H9 (cell line): Measurements from ENCODE around the gene DAPK2. TPM values are rescaled to one million over a fixed set of nuclear protein-coding genes. Genes with fewer than 3 reads are reported as not detected.

ENCODE experiments used
- DNase-seq: peaks from one replicate; pipeline ENCODE4 v3.0.0-alpha.2; 2017
- H2AFZ ChIP-seq: one replicate; pipeline ENCODE4 v1.6.1; 2013; ENCODE audit warnings: mild to moderate bottlenecking, low read length, control low read depth, moderate library complexity
- H2AK5ac ChIP-seq: 2 replicates; pipeline ENCODE4 v1.6.1; 2013; ENCODE audit warnings: low read length, control low read depth, mixed read lengths; ENCODE audit not compliant: insufficient read length
- H2BK120ac ChIP-seq: one replicate; pipeline ENCODE4 v1.6.1; 2013; ENCODE audit warnings: low read depth, mild to moderate bottlenecking, low read length, control low read depth, inconsistent platforms; ENCODE audit not compliant: poor library complexity, severe bottlenecking
- H2BK12ac ChIP-seq: 2 replicates; pipeline ENCODE4 v1.6.1; 2013; ENCODE audit warnings: low read length, control low read depth, mixed read lengths, low read depth; ENCODE audit not compliant: insufficient read length
- H2BK15ac ChIP-seq: 2 replicates; pipeline ENCODE4 v1.6.1; 2013; ENCODE audit warnings: low read depth, low read length, control low read depth
- H2BK20ac ChIP-seq: one replicate; pipeline ENCODE4 v1.6.1; 2013; ENCODE audit warnings: low read depth, mild to moderate bottlenecking, low read length, control low read depth, inconsistent platforms; ENCODE audit not compliant: poor library complexity, severe bottlenecking
- H2BK5ac ChIP-seq: 2 replicates; pipeline ENCODE4 v1.6.1; 2013; ENCODE audit warnings: low read length, control low read depth, mixed read lengths; ENCODE audit not compliant: insufficient read length
- H3K14ac ChIP-seq: 2 replicates; pipeline ENCODE4 v1.6.1; 2013; ENCODE audit warnings: low read length, control low read depth; ENCODE audit not compliant: insufficient read depth
- H3K18ac ChIP-seq: 2 replicates; pipeline ENCODE4 v1.6.1; 2013; ENCODE audit warnings: low read depth, mild to moderate bottlenecking, mixed read lengths, low read length, control low read depth; ENCODE audit not compliant: insufficient read length
- H3K23ac ChIP-seq: 2 replicates; pipeline ENCODE4 v1.6.1; 2013; ENCODE audit warnings: low read length, control low read depth, mixed read lengths, low read depth; ENCODE audit not compliant: insufficient read length
- H3K23me2 ChIP-seq: 2 replicates; pipeline ENCODE4 v1.6.1; 2013; ENCODE audit warnings: low read depth, mild to moderate bottlenecking, mixed read lengths, low read length, control low read depth; ENCODE audit not compliant: insufficient read length, poor library complexity, severe bottlenecking
- H3K27ac ChIP-seq: 2 replicates; pipeline ENCODE4 v1.5.1; 2013; ENCODE audit warnings: low read length, control low read depth, mixed read lengths, low read depth; ENCODE audit not compliant: insufficient read length
- H3K27me3 ChIP-seq: 2 replicates; pipeline ENCODE4 v1.6.1; 2013; ENCODE audit warnings: low read length, control low read depth, inconsistent platforms; ENCODE audit not compliant: insufficient read depth
- H3K4ac ChIP-seq: 2 replicates; pipeline ENCODE4 v1.6.1; 2013; ENCODE audit warnings: low read depth, mild to moderate bottlenecking, control low read depth, inconsistent platforms, low read length, moderate library complexity
- H3K4me1 ChIP-seq: 2 replicates; pipeline ENCODE4 v1.6.1; 2013; ENCODE audit warnings: low read length, control low read depth, inconsistent platforms; ENCODE audit not compliant: insufficient read depth
- H3K4me2 ChIP-seq: 2 replicates; pipeline ENCODE4 v1.6.1; 2013; ENCODE audit warnings: low read length, control low read depth, mixed read lengths; ENCODE audit not compliant: insufficient read length, insufficient read depth
- H3K56ac ChIP-seq: 2 replicates; pipeline ENCODE4 v1.6.1; 2013; ENCODE audit warnings: low read depth, mild to moderate bottlenecking, mixed read lengths, low read length, control low read depth; ENCODE audit not compliant: insufficient read length
- H3K79me1 ChIP-seq: 2 replicates; pipeline ENCODE4 v1.6.1; 2013; ENCODE audit warnings: low read depth, mild to moderate bottlenecking, moderate library complexity, low read length, control low read depth, inconsistent platforms; ENCODE audit not compliant: insufficient read depth, poor library complexity, severe bottlenecking
- H3K79me2 ChIP-seq: 2 replicates; pipeline ENCODE4 v1.6.1; 2013; ENCODE audit warnings: low read length, control low read depth, inconsistent platforms; ENCODE audit not compliant: insufficient read depth
- H3K9ac ChIP-seq: 2 replicates; pipeline ENCODE4 v1.6.1; 2013; ENCODE audit warnings: low read length, control low read depth, mixed read lengths; ENCODE audit not compliant: insufficient read length; ENCODE audit errors: extremely low read depth
- H3K9me3 ChIP-seq: one replicate; pipeline ENCODE4 v1.6.1; 2013; ENCODE audit warnings: low read depth, low read length, inconsistent platforms; ENCODE audit not compliant: control insufficient read depth
- H3T11ph ChIP-seq: one replicate; pipeline ENCODE4 v1.6.1; 2013; ENCODE audit warnings: mild to moderate bottlenecking, low read length, control low read depth, inconsistent platforms
- H4K20me1 ChIP-seq: one replicate; pipeline ENCODE4 v1.6.1; 2013; ENCODE audit not compliant: control insufficient read depth, insufficient read length, insufficient read depth
- H4K5ac ChIP-seq: 2 replicates; pipeline ENCODE4 v1.6.1; 2013; ENCODE audit warnings: low read depth, mild to moderate bottlenecking, mixed read lengths, low read length, control low read depth; ENCODE audit not compliant: insufficient read length
- H4K8ac ChIP-seq: replicated peaks from 2 replicates; pipeline ENCODE4 v1.6.1; 2013; ENCODE audit warnings: low read length, control low read depth, mixed read lengths, low read depth; ENCODE audit not compliant: insufficient read length
- H4K91ac ChIP-seq: 2 replicates; pipeline ENCODE4 v1.6.1; 2013; ENCODE audit warnings: low read depth, mild to moderate bottlenecking, moderate library complexity, mixed read lengths, low read length, control low read depth; ENCODE audit not compliant: insufficient read length
- H3K27ac Mint-ChIP-seq, 3 experiments: 2 replicates in 2 of 3; 3 replicates in 1 of 3; pipeline ENCODE4 v1.8.0; 2020 to 2021; ENCODE audit warnings: mixed read lengths in 3 of 3, mild to moderate bottlenecking in 1 of 3, moderate library complexity in 1 of 3
- H3K27me3 Mint-ChIP-seq: 2 replicates; pipeline ENCODE4 v1.8.0; 2021; ENCODE audit warnings: low read depth, mild to moderate bottlenecking, moderate library complexity, mixed read lengths
- H3K36me3 Mint-ChIP-seq, 3 experiments: 2 replicates in 2 of 3; 3 replicates in 1 of 3; pipeline ENCODE4 v1.8.0; 2020 to 2021; ENCODE audit warnings: low read depth in 3 of 3, mixed read lengths in 3 of 3; ENCODE audit not compliant: insufficient read depth in 1 of 3
- H3K4me1 Mint-ChIP-seq, 2 experiments: 2 replicates each; pipeline ENCODE4 v1.8.0; 2020; ENCODE audit warnings: mixed read lengths in 2 of 2
- H3K4me3 Mint-ChIP-seq, 2 experiments: 2 replicates in 1 of 2; 3 replicates in 1 of 2; pipeline ENCODE4 v1.8.0; 2020 to 2021; ENCODE audit warnings: mild to moderate bottlenecking in 2 of 2, mixed read lengths in 2 of 2, moderate library complexity in 1 of 2
- H3K9me3 Mint-ChIP-seq, 2 experiments: 2 replicates in 1 of 2; 3 replicates in 1 of 2; pipeline ENCODE4 v1.8.0; 2020; ENCODE audit warnings: mild to moderate bottlenecking in 2 of 2, mixed read lengths in 2 of 2, moderate library complexity in 1 of 2
- CTCF ChIP-seq: fragments of 200-600 bp; sonication (generic); conservative IDR thresholded peaks from 3 replicates; pipeline ENCODE4 v1.8.0; 2021; ENCODE audit warnings: antibody characterized with exemption, mild to moderate bottlenecking
- WGBS: extraction: QIAGEN DNeasy Blood & Tissue Kit; methylation state at CpG from one replicate; pipeline ENCODE4 v1.1.7; 2013; ENCODE audit warnings: missing lambda C conversion rate, low lambda C conversion rate, mixed read lengths; ENCODE audit not compliant: insufficient read length; ENCODE audit errors: extremely low coverage; 5-methylcytosine and 5-hydroxymethylcytosine counted together
- total RNA-seq: library from RNA; stranded (reverse); gene quantifications from 2 replicates; pipeline ENCODE4 v1.2.1, GENCODE V29; 2021

The DAPK2 gene
- total RNA-seq, 1 experiment from 2014 or later, result 3.5 TPM

- Mint-ChIP-seq H3K27me3 (no peaks in the 10 kb centered on the region), H3K27ac (peak overlapping the region in 1 of 3 experiments; percentile 7; a peak in 2 of 7 replicates), H3K4me3 (no peak overlapping the region; a peak in 1 of 5 replicates), H3K9me3 (no peaks in the 10 kb centered on the region), H3K36me3 (no peaks in the 10 kb centered on the region), H3K4me1 (peaks cover 11 to 15% of the 10 kb centered on the region in 2 experiments)
- H3K9me3 ChIP-seq, result no peaks in the 10 kb centered on the region
- no peak for DNase-seq
- no CpG with 5 or more reads among the region's 4 CpGs for WGBS
- H4K8ac ChIP-seq, result no peak overlapping the region
- H2AFZ ChIP-seq, result no peak overlapping the region
- no peak overlapping the region for H2BK12ac ChIP-seq
- no peak overlapping the region for H3K4me2 ChIP-seq
- no peak overlapping the region for H2BK5ac ChIP-seq
- H3K4me1 ChIP-seq, result no peaks in the 10 kb centered on the region; the same call in 1 of the 2 replicates
- H3T11ph ChIP-seq, result no peak overlapping the region
- no peak overlapping the region for H3K23ac ChIP-seq
- no peak overlapping the region for H2AK5ac ChIP-seq
- no peak overlapping the region for H3K14ac ChIP-seq
- no peak overlapping the region for H4K91ac ChIP-seq
- no peak overlapping the region for H3K18ac ChIP-seq
- H3K27me3 ChIP-seq, result no peaks in the 10 kb centered on the region
- no peak overlapping the region for H3K56ac ChIP-seq
- no peaks in the 10 kb centered on the region for H3K79me1 ChIP-seq
- no peak overlapping the region for H3K9ac ChIP-seq
- no peak overlapping the region for H3K4ac ChIP-seq
- H2BK15ac ChIP-seq, result no peak overlapping the region
- H2BK20ac ChIP-seq, result no peak overlapping the region
- H4K20me1 ChIP-seq, result no peaks in the 10 kb centered on the region
- H3K23me2 ChIP-seq, result no peaks in the 10 kb centered on the region
- H4K5ac ChIP-seq, result no peak overlapping the region
- H2BK120ac ChIP-seq, result no peak overlapping the region
- no peak for TF ChIP-seq CTCF
- H3K79me2 ChIP-seq, result no peaks in the 10 kb centered on the region
- H3K27ac ChIP-seq, result no peak overlapping the region
These were observed 16.7 kb downstream of the DAPK2 start for GRCh38 chr15:64029633-64030032.
